Lung (tissue), 12 donors: ENCODE results near the gene SCAPER. TPM values are rescaled to one million over a fixed set of nuclear protein-coding genes. Genes with fewer than 3 reads are reported as not detected.
A peak's percentile ranks its signal among the peaks of the same experiment; 100 is the strongest.

Experiments
- ATAC-seq: fragments of 200-7000 bp; cut with Tn5 transposase; one replicate; pipeline ENCODE4 v1.9.1; 2020; ENCODE audit warnings: moderate number of reproducible peaks; ENCODE audit not compliant: insufficient read depth, low FRiP score
- DNase-seq, 3 donors: peaks; one replicate each; pipeline ENCODE4 v3.0.0-alpha.2; 2013 to 2017
- H3K27ac ChIP-seq, 2 donors: one replicate each; pipeline ENCODE4 v1.5.1; 2013; ENCODE audit warnings: mild to moderate bottlenecking in 2 of 2, moderate library complexity in 2 of 2, control low read depth in 1 of 2, inconsistent platforms in 1 of 2, low read depth in 1 of 2, low read length in 1 of 2
- H3K27me3 ChIP-seq, 3 donors: one replicate each; pipeline ENCODE4 v1.5.1; 2013; ENCODE audit warnings: low read length in 2 of 3; ENCODE audit not compliant: control insufficient read depth in 3 of 3, insufficient read depth in 3 of 3
- H3K36me3 ChIP-seq, 4 donors: one replicate each; pipeline ENCODE4 v1.5.1; 2013; ENCODE audit warnings: low read length in 4 of 4, mild to moderate bottlenecking in 1 of 4, moderate library complexity in 1 of 4; ENCODE audit not compliant: control insufficient read depth in 4 of 4, insufficient read depth in 4 of 4
- H3K4me1 ChIP-seq, 5 donors: one replicate each; pipeline ENCODE4 v1.5.1; 2013; ENCODE audit warnings: low read length in 5 of 5, mild to moderate bottlenecking in 2 of 5, moderate library complexity in 1 of 5; ENCODE audit not compliant: control insufficient read depth in 5 of 5, insufficient read depth in 5 of 5
- H3K4me3 ChIP-seq: one replicate; pipeline ENCODE4 v1.5.1; 2013; ENCODE audit warnings: mild to moderate bottlenecking, control low read depth, moderate library complexity
- H3K9ac ChIP-seq, 2 donors: one replicate each; pipeline ENCODE4 v1.5.1; 2013; ENCODE audit warnings: low read length in 2 of 2, control low read depth in 1 of 2; ENCODE audit not compliant: insufficient read depth in 1 of 2
- H3K9me3 ChIP-seq, 4 donors: one replicate each; pipeline ENCODE4 v1.5.1; 2013; ENCODE audit warnings: low read length in 3 of 4, mild to moderate bottlenecking in 1 of 4, moderate library complexity in 1 of 4; ENCODE audit not compliant: control insufficient read depth in 4 of 4, insufficient read depth in 3 of 4
- WGBS, 2 donors: extraction: QIAGEN DNeasy Blood & Tissue Kit; methylation state at CpG; one replicate each; pipeline ENCODE4 v1.1.7; 2013; 5-methylcytosine and 5-hydroxymethylcytosine counted together
- polyA plus RNA-seq, 2 donors: library from polyadenylated mRNA; stranded (reverse); fragments of 200-250 nt; gene quantifications; one replicate each; pipeline ENCODE4 v1.2.1, GENCODE V29; 2013
- total RNA-seq, 2 donors: library from RNA; depleted of rRNA in 1 of 2; stranded (reverse); fragments of >200 nt in 1 of 2; gene quantifications; one replicate each; pipeline ENCODE4 v1.2.1, GENCODE V29; 2014 to 2021
- TF ChIP-seq, protein P1 (sequence below): IDR thresholded peaks from 2 replicates; pipeline ENCODE4 v1.5.1; 2012; ENCODE audit warnings: mild to moderate bottlenecking; ENCODE audit errors: control extremely low read depth, extremely low read depth
- donor health status: control.
- donor health status: control.
- donor health status: Bipolar disorder and iron deficiency.
- donor health status: healthy.
- donor health status: DM: yes; HTN: yes; CAD: no.

SCAPER gene
- total and polyA plus RNA-seq, 4 donors, result 3.9 to 40.2 (median 19.5) TPM

DNA sequence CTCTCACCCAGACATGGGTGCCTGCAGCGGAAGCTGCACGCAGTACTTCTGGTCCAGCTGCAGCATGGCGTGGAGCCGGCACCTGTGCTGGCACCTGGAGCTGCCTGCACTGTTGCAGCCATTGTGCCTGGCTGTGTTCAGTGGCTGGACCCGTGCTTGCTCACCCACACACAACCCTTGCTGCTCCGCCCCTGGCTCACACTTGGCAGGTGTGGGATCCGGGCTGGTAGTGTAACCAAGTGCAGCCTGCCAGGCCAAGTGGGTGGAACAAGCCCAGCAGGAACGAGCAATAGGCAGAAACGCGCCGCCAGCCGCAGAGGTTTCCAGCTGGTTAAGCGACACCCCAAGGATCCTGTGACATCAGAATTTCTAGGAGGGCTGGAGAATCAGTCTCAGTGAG lies 11.2 kb upstream of the SCAPER start:
- ATAC-seq (no peak), DNase-seq (no peak)
- Histone ChIP-seq H3K9me3 (no peaks in the 10 kb centered on the region), H3K4me3 (no peak overlapping the region), H3K27ac (no peak overlapping the region), H3K36me3 (no peaks in the 10 kb centered on the region), H3K4me1 (no peaks in the 10 kb centered on the region), H3K9ac (no peak overlapping the region), H3K27me3 (no peaks in the 10 kb centered on the region)
- WGBS, 2 donors, result 89 to 93% methylated on average over 13 of the region's 13 CpGs
- TF ChIP-seq, protein P1, sequence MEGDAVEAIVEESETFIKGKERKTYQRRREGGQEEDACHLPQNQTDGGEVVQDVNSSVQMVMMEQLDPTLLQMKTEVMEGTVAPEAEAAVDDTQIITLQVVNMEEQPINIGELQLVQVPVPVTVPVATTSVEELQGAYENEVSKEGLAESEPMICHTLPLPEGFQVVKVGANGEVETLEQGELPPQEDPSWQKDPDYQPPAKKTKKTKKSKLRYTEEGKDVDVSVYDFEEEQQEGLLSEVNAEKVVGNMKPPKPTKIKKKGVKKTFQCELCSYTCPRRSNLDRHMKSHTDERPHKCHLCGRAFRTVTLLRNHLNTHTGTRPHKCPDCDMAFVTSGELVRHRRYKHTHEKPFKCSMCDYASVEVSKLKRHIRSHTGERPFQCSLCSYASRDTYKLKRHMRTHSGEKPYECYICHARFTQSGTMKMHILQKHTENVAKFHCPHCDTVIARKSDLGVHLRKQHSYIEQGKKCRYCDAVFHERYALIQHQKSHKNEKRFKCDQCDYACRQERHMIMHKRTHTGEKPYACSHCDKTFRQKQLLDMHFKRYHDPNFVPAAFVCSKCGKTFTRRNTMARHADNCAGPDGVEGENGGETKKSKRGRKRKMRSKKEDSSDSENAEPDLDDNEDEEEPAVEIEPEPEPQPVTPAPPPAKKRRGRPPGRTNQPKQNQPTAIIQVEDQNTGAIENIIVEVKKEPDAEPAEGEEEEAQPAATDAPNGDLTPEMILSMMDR, result no peak

DNA sequence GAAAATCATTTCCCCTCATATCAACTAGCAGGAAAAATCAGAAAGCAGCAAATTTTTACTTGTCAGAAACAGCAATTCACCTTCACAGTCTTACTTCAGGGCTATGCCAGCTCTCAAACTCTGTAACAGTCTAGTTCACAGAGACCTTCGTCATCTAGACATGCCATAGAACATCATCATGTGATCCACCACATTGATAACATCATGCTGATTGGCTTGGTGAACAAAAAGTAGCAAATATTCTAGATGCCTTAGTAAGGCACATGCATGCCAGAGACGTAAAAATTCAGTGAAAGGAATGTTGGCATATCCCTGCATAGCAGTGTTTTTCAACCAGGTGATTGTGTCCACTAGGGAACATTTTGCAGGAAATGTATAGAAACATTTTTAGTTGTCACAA lies 8.6 kb upstream of the SCAPER start:
- no peak for ATAC-seq
- TF ChIP-seq, protein P1, result no peak
- Histone ChIP-seq H3K4me1 (no peaks in the 10 kb centered on the region), H3K36me3 (no peaks in the 10 kb centered on the region), H3K27me3 (no peaks in the 10 kb centered on the region), H3K27ac (no peak overlapping the region), H3K4me3 (no peak overlapping the region), H3K9ac (no peak overlapping the region), H3K9me3 (no peaks in the 10 kb centered on the region)
- DNase-seq, result no peak
- 75 to 88% methylated on average over 2 of the region's 2 CpGs for WGBS, 2 donors

DNA sequence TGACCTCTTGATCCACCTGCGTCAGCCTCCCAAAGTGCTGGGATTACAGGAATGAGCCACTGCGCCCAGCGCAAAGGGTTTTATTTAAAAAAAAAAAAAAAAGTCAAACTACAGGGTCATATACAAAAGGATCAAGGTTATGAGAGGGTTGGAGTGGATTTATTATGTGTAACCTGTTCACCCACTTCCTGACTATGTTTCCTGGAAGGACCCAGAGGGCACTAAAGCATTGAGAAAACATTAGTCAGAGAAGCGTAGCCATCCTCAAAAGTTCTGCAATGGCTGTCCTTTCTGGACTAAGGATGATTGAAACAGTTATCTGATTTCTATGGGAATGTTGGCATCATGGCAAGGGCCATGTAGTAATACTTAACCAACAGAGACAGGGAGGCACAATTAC lies 7.3 kb upstream of the SCAPER start:
- 73 to 91% methylated on average over 4 of the region's 4 CpGs for WGBS, 2 donors
- H3K27ac ChIP-seq, result no peak overlapping the region
- H3K4me3 ChIP-seq, result no peak overlapping the region
- no peaks in the 10 kb centered on the region for H3K4me1 ChIP-seq
- peak in 2 of 3 donors; percentile 8 to 30 for DNase-seq
- ATAC-seq, result no peak
- H3K36me3 ChIP-seq, result no peaks in the 10 kb centered on the region
- no peaks in the 10 kb centered on the region for H3K27me3 ChIP-seq
- TF ChIP-seq, protein P1, result no peak
- H3K9ac ChIP-seq, result no peak overlapping the region
- no peaks in the 10 kb centered on the region for H3K9me3 ChIP-seq

DNA sequence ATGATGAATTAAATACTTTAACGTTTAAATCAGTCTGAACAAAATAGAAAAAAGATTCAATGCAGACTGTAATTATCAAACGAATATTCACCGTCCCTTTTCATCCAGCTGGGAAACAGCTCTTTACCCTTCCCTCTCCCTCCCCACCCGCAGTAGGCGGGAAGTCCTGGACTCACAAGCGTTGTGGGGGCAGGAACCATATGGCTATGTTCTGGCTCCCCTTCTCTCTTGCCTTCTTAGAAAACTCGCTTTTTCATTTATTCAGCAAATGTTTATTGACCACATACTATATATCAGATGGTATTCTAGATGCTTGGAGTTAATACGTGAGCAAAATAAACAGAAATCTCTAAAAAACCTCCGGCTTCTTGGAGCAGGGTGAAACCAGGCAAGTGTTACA lies 715 bp upstream of the SCAPER start:
- Histone ChIP-seq H3K36me3 (no peaks in the 10 kb centered on the region), H3K9ac (peak overlapping the region in 1 of 2 donors; percentile 84), H3K27ac (peak overlapping the region; percentile 71 to 86), H3K4me1 (peaks cover 2 to 22% (median 5%) of the 10 kb centered on the region in 5 donors), H3K4me3 (no peak overlapping the region), H3K9me3 (no peaks in the 10 kb centered on the region), H3K27me3 (no peaks in the 10 kb centered on the region)
- TF ChIP-seq, protein P1, result no peak
- 29 to 32% methylated on average over 9 of the region's 9 CpGs for WGBS, 2 donors
- no peak for ATAC-seq
- peak; percentile 19 to 61 (median 58) for DNase-seq
